NCI-H526 treated with DMSO at 0.1 percent for 48 hours (cell line): Measurements from ENCODE around the gene MMS19.
"Not testable (repeated sequence)": the region's sequence is repeated elsewhere in the genome, so short reads cannot be mapped to it uniquely, and the experiment has no call there.

Experiments used
- DNase-seq: peaks from one replicate; lab custom pipeline; 2025; lab: John Stamatoyannopoulos, UW

MMS19 gene

DNA sequence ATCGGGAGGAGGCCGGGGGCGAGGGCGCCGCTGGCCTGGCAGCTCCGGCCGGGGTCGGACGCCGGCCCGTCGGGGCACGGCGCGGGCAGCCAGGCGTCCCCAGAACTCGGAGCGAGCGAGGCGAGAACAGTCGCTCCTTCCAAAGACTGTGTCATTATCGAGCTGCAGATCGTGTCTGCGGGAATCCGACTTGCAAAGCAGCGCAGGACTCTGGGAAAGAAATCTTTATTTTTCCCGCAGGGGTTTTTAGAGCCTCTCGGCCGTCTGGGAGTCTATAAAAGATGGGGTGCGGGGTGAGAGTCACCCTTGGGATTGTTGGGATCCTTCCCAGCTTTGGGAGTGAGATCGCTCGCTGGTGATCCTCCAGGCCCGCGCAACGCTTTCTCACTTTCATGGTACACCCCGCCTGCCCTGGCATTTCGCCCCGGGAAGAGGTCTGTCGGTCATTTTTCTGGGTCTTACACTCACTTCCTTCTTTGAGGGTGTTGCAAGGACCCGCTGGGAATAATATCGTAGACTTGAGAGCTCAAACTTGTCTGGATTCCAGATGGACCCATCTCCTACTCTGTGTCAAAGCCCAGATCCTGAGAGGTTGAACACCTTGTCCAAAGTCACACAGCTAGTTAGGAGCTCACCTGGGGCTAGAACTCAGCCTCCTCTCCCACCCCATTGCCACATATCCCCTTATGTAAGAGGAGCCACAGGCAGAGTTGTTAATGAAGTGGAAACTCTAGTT is 1.5 kb upstream of the MMS19 start:
- DNase-seq, result no peak

DNA sequence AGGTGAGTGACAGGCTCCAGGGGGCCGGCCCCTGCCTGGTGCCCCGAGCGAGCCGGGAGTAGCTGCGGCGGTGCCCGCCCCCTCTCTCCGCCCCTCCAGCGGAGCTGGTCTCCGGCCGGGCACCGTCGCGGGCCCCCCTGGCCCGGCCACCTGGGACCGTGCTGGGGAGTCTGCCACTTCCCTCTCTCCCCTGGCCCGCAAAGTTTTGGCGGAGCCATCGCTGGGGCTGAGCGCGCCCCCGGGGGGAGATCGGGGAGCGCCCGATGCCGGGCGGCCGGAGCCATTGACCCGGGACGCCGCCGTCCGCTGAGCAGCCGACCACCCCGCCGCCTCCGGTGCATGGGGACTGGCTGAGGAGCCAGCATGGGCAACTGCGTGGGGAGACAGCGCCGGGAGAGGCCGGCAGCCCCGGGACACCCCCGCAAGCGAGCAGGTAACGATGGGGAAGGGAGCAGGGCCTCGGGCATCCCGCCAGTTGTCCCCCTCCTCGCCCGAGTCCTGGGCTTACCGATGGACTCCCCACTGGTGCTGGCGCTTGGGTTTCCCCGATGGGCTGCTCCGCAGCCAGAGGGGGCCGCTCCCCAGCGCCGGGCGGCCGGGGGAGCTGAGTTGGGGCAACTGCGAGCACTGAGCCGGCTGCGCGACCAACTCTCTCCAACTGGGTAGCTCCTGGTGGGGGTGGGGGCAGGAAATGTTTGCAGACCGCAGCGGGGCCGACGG is 779 bp upstream of the MMS19 start, which contains the start of gene UBTD1:
UBTD1 (plus strand) TSS at position 84 of the 720 bp plus-strand sequence; CDS start at position 364, 280 bp downstream.
- no peak for DNase-seq

DNA sequence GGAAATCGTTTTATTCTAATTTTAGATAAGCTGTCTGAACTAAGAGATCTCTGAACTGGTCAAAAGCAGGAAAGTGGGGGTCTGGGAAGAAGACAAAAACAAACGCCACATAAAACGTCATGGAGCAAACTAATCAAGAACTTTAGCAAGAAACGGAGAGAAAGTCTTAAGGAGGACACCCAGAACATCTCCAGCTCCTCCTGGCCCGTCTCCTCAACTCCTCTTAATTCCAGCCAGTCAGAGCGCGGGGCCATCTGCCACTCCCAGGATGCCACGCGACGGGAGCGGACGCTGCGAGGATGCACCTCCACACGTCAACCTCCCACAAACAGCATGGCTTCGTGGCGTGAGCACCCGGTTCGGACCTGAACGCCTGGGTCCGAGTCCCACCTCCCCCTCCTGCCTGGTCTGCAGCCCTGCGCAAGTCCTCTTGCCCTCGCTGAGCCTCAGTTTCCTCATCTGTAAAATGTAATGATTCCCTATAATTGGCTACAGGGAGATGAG is 598 bp downstream of the MMS19 start:
- peak; percentile 33 for DNase-seq

DNA sequence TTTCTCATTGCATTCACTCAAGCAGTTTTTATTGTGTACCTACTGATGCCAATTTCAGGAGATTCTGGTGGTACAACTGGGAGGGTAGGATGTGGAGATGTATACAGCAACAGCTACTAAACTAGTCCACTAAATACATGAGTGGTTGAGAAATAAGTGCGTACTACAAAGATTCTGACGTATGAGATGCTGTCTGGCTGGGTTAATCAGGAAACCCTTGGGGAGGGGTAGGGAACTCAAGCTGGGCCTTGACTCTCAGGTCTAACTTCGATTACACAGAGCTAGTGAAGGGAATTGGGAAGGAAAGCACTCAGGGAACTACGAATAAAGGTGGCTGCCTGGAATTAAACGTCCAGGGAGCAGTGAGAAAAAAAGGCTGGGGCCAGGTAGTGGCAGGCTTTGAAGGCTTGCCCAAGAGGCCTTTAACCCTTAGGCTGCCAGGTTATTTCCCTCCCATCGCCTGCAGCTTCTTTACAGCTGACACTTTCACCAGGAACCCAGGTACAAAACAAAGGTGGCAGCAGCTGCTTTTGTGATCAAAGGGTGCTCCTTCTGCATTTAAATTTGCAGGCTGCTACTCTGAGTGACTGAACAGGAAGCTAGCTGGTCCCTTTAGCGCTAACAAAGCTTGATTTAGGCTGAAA is 3.2 kb downstream of the MMS19 start:
- no peak for DNase-seq

DNA sequence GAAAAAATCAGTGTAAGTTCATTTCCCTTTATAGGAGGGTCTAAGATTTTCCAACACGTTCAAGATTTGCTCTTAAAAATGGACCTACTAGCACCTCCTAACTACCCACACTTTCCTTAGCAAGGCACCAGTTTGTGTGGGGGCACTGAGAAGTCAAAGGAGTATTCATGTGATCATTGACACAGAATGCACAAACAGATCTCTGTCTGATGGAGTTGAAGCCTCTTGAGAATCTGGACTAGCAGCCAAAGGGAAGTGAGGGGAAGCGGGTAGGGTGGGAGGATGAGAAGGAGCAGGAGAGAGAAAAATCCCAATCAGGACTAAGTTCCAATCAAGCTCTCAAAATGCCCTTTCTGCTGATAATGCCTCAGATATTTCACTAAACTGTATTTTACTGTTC is 4.1 kb downstream of the MMS19 start:
- no peak for DNase-seq

DNA sequence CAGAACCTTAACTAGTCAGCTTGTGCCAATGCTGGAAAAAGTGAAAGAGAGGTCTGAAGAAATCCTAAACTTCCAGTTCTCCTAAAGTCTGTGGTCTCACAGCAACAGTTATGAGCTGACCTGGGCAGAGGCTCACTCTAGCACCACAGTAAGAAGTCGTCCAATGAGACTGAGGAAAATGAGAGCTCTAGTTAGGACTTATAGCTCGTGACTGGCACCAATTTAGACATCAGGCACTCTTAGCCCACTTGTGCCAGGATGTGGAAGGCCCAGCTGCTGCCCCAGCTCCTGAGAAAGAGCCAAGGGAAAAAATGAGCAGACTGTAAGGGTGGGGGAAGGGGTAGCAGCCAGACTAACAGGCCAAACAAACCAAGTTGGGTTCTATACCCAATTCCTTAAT is 7.6 kb downstream of the MMS19 start:
- no peak for DNase-seq

DNA sequence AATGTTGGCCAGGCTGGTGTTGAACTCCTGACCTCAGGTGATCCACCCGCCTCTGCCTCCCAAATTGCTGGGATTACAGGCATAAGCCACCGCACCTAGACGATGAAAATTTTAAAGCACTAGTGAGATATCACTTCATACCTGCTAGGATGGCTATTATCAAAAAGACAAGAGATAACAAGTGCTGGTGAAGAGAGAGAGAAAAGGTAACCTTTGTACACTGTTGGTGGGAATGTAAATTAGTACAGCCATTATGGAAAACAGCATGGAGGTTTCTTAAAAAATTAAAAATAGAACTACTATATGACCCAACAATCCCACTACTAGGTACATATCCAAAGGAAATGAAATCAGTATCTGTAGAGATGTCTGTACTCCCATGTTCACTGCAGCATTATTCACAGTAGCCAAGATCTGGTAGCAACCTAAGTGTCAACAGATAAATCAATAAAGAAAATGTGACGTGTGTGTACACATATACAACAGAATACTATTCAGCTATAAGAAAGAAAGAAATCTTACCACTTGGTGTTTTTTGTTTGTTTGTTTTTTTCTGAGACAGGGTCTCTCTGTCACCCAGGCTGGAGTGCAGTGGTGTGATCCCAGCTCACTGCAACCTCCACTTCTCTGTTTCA is 12.5 kb downstream of the MMS19 start:
- DNase-seq, result no peak

DNA sequence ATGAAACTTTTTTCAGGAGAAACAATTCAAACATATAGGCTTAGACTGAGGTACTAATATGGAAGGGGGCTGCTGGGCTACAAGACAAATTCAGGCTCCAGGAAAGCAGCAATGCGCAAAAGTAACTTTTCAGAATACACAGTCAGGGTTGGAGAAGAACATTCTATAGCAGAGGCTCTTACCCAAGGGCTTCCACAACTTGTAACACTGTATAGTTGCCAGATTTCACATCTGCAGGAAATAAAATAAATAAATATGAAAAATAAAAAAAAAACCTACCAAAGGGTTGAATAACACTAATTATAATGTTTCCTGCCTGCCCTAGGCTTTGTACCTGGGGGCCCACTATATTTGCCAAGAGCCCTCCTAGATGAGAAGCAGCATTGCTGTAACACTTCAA is 14.3 kb downstream of the MMS19 start:
- no peak for DNase-seq

DNA sequence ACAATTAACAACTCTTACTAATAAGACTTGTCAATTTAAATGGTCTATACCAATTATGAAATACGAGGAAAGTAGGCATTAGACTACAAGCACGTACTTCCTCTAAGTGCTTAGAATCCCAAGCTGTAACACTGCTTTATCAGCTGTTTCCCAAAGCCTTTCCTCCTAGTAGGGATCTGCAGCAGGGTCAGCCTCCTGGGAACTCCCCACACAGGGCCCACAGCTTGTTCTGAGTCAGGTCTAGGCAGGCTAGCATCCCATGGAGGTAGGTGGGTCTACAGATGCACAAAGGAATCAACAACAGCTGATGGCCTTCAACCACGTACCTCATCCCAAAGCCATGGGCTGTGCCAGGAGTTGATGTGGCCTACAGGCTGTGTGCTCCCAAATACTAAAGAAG is 14.7 kb downstream of the MMS19 start:
- DNase-seq, result no peak

DNA sequence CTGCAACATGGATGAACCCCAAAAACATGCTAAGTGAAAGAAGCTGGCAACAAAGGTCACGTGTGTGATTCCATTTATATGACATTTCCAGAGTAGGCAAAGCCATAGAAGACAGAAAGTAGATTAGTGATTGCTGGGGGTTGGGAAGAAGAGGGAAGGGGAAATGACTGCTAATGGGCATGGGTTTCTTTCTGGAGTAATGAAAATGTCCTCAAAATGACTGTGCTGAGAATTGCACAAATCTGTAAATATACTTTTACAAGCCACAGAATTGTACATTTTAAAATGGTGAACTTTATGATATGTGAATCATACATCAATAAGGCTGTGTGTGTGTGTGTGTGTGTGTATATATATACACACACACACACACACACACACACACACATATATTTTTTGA is 15.8 kb downstream of the MMS19 start:
- no peak for DNase-seq

DNA sequence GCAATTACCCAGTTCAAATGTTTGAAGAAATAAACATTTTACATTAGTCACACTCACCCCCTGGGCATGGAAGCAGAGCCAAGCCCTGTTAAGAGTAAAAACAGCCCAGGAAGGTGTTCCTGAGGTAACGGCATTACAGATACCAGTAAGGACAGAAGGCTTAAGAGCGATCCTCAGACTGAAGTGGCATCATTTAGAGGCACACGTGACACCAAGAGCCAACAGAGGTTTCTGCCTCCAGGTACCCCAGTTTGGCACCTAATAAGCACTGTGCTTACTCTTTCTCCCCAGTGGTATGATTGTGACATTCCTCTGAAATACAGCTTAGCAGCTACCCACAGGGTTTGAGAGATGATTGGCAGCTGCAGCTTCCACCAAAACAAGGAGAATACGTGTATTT is 17.2 kb downstream of the MMS19 start:
- no peak for DNase-seq

DNA sequence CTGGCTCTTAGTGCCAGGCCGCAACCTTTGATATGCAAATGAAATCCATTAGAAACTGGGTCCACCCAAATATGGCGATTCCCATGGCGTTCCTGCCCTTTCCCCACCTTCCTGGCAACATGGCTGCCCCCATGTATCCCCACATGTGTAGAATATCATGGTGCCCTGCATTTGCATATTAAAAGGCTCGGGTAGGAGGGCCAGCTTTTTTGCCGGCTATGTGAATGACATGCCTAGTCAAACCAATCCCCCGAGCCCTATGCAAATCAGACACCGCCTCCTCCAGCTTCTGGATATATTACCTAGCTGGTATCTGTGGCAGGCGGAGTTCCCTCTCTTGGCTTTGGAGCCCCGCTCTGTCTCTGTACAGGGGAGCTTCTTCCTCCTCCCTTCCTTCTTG is 18.3 kb downstream of the MMS19 start:
- DNase-seq, result peak; percentile 71

DNA sequence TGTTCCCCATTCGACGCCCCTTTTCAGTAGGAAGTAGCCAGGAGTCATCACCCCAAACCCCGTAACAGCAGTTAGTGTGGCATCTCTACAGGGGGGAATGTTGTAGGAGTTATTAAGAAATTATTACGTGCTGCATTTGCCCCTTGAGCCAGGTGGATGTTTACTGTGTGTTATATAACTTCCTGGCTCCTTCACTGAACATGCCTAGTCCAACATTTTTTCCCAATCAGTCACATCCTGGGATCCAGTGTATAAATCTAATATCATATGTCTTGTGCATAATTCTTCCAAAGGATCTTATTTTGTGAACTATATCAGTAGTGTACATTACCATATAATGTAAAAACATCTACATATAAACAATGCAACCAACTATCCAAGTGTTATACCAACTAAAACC is 18.8 kb downstream of the MMS19 start:
- DNase-seq, result not testable (repeated sequence)

DNA sequence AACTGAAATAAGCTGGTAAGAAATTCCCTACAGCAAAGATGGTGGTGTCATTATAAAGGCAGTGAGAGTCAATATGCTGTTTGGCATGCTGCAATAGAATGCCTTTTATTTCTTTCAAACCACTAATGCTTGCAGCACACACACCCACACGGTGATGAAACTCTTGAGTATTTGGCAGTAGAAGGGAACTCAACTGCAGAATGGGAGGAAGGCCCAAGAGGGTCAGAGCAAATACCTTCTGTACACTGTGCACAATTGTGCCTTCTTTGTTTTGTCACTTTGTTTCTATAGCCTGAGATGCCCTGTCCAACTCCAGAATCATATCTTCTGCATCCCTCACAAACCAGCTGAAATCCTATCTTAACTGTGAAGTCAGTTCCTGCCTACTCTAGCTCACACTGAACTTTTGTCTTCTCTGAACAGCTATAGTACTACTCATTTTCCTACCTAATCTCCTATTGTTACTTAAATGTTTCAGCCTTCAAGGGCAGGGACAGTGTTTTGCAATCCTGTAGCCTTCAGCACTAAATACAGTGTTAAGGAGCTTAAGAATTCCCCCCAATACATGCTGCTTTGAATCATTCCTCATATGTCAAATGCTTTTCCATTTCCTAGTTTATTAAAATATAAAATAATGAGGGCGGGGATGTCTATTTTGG is 22.2 kb downstream of the MMS19 start:
- DNase-seq, result no peak

DNA sequence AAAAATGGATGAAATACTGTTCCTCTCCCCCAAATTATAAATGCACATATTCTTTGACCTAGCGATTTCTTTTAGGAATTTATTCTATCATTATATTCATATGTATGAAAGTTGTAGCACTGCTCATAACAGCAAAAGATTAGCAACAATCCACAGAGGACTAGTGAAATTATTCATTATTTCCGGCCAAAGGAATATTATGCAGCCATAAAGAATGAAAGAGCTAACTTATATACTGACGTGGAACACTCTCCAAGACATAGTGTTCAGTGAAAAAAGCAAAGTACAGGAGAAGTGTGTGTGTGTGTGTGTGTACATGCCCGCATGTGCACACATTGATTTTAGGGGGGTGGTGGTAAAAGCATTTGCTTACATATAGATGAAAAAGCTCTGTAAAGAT is 23.3 kb downstream of the MMS19 start:
- no peak for DNase-seq

DNA sequence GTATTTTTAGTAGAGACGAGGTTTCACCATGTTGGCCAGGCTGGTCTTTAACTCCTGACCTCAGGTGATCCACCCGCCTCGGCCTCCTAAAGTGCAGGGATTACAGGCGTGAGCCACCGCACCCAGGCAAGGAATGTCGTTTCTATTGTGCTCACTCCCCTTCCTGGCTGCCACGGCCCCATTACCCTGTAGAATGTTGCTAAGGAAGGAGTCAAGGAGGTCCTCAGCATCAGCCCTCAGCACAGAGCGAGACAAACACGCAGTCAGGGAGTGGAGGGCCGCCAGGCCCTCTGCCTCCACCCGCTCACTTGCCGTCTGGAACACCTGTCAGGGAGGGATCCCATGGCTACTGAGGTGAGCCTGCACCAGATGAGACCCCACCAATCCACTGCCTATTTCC is 29.4 kb downstream of the MMS19 start:
- DNase-seq, result not testable (repeated sequence)

DNA sequence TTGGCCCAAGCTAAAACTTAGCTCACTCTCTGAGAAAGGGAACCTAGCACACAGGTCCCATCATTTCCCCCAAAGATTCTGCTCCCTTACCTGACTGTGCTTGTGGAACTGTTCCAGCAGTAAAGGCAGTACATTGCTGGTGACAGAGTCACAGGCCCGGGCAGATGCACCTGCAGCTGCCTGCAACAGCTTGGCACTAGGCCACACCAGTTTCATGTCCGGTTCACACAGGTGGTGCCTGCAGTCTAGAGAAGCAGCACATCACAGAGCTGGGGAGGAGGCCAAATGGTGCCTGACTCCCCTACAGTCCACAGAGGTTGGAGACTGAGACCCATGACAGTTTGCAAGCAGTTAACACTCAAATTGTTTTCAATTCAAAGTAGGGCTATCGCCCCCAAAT is 30.1 kb downstream of the MMS19 start:
- no peak for DNase-seq

DNA sequence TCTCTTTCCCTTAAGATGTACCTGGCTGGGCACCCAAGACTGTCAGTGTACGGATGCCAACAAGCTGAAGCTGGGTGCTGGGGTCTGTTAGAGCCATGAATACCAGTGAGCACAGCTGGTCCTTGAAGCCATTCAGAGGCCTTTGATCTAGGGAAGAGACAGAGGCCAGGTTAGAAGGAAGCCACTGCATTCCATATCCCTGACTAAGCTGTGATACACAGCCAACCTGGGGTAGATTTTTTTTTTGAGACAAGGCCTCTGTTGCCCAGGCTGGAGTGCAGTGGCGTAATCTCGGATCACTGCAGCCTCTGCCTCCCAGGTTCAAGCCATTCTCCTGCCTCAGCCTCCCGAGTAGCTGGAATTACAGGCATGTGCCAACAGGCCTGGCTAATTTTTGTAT is 31.5 kb downstream of the MMS19 start:
- DNase-seq, result no peak

DNA sequence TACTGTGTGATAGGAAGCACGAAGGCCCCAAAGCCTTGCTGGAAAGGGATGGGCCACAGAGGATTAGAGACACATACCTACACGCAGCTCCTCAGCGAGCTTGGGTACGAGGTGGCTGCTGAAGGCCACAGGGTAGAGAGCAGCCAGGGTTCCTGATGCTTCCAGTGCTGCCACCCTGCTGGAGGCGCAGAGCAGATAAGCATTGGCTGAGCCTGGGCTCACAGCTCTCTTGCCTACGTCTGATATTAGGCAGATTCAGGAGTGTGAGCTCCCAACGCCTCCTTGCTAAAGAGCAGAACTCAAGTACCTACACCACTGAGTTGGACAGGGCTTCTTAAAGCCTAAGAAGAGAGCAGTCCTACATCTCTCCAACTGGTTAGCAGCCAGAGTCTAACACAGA is 32.2 kb downstream of the MMS19 start:
- DNase-seq, result no peak

DNA sequence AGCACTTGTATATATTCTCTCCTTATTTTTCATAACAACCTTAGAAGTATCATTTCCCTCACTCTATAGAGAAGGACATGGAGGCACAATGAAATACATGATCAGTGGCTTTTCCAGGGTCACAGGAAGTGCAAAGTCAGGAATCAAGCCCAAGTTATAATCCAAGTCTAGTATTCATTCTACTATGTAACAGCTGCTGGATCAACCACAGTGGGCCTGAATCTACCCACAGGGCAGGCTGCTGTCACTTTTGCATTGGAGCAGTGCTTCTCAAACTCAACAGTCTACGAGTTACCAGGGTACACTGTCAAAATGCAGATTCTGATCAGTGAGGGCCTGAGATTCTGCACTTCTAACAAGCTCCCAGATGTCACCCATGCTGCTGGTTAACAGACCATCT is 34.0 kb downstream of the MMS19 start:
- no peak for DNase-seq

DNA sequence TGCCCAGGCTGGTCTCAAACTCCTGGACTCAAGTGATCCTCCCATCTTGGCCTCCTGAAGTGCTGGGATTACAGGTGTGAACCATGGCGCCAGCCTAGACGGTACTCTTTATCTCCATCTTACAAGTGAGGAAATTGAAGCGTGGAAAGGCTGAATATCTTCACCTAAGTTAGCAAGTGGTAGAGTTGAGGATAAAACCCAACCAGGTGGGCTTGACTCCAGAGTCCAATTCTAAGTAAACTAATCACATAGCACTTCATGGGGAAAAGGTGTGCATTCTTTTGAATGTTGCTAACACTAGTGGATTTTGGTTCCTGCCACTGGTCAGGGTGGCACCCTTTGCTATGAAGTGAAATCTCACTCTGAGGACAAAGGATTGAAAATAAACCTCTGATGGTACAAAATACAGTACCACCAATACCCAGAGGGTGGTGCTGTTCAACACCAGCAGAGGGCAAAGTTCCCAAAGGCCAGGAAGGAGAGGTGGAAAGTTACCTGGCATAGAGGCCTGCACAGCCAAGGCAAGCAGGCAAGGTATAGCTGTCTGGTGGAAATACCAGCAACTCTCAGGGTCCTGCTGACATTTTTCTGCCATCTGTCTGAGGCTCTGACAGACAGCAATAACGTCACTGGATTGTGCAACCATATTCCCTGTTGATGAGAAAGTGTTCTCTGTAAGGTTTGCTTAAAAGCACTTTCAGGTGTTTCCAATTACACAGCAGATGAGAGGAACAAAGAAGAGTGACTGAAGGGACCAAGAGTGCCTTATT is 34.7 kb downstream of the MMS19 start:
- DNase-seq, result peak; percentile 6
